GM19238 (cell line): ENCODE results near the gene KCNJ4.
"Not testable (repeated sequence)": the region's sequence is repeated elsewhere in the genome, so short reads cannot be mapped to it uniquely, and the experiment has no call there.

Source experiments
- DNase-seq: peaks from one replicate; pipeline ENCODE4 v3.0.0; 2011; ENCODE audit warnings: low spot score; ENCODE audit not compliant: insufficient read length

Gene KCNJ4

GRCh38 chr22:38471237-38471636 lies 16.2 kb upstream of the KCNJ4 start:
- DNase-seq = no peak

DNA sequence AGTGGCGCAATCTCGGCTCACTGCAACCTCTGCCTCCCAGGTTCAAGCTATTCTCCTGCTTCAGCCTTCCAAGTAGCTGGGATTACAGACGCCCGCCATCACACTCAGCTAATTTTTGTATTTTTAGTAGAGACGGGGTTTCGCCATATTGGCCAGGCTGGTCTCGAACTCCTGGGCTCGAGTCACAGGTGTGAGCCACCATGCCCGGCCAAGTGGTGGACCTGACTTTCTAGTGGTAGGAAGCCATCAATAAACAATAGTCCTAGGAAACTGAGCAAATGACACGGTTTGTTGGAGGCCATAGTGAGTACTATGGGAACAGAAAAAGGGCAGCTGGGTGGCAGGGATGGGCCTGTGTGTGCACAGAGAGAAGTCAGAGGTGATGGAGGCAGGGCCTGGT lies 15.2 kb upstream of the KCNJ4 start:
- DNase-seq = not testable (repeated sequence)

DNA sequence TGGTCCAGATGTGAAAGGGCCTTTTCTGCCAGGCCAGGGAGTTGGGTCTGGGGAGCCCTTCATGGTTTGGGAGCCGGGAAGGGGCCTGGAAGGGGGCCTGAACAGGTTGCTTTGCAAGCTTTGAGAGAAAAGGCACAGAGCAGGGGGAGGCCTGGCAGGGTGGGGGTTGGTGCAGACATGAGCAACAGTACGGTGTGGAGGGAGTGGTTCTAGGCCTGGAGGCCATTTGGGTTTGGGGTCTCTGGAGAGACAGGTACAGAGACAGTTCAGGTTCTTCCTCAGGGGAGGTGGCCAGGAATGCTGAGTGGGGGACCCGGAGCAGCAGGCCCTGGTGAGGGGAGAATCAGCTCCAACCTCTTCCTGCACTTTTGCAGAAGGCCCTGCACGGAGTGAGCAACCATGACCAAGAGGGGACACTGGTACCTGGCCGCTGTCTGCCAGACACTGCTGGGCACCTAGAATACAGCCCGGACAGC lies 14.3 kb upstream of the KCNJ4 start:
- DNase-seq = no peak

GRCh38 chr22:38468443-38469305 lies 13.7 kb upstream of the KCNJ4 start:
- no peak for DNase-seq

DNA sequence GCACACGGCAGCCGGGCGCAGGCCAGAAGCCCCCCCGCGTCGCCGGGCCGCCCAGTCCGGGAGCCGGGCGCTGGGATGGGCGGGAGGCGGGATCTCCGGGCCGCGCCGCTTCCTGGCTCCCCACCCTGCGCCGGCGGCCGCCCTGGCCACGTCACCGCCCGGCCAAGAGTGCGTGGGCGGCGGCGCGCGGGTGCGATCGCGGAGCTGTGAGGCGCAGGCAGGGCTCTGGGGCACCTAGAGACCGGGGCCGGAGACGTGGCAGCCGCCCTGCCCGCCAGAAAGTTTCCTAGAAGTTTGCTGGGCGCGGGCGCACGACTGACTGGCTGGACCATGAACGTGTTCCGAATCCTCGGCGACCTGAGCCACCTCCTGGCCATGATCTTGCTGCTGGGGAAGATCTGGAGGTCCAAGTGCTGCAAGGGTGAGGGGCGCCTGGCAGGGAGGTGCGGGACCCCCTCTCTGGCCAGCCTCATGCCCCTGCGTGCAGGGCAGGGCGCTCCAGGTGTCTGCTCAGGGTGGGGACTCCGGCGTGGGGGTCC lies 13.0 kb upstream of the KCNJ4 start, which contains the start of gene KDELR3:
TSS of gene KDELR3 (plus strand) at position 193 of the 539 bp plus-strand sequence. CDS start at position 331, 138 bp downstream.
- DNase-seq = no peak

GRCh38 chr22:38467438-38467903 lies 12.5 kb upstream of the KCNJ4 start:
- no peak for DNase-seq

DNA sequence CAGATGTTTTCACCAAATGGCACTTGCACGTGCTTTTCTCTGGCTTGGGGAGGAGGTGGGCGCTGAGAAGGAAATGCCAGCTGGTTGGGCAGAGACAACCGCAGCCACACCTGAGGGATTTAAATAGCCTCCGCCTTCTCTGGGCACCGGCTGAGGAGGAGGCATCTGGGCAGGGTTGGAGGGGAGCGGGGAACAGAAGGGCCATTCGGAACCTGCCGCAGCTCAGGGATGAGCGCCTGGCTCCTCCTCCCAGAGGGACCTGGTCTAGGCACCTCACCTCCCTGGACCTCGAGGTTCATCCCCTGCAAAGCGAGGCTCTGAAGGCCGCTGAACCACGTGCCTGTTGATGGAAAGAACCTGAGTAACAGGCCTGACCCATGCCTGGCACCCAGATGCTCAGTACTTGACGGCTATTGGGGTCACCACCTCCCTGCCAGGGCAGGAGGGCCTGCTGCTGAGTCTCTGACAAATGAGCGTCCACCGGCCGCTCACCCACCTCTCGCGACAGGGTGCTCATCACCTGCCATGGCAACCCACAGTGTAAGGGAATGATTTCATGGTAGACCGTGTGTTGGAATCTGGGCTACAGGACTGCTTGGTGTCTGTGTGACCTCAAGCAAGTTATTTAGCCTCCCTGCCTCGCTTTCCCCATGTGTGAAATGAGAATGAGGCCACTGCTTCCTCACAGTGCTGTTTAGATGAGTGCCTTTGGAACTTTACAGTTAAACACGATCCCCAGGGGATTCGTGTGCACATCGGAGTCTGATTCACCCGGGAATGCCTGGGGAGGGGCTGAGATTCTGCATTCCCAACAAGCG lies 10.9 kb upstream of the KCNJ4 start:
- DNase-seq = no peak

GRCh38 chr22:38464992-38465672 lies 10.1 kb upstream of the KCNJ4 start:
- no peak for DNase-seq

- no peak for DNase-seq
Measured at GRCh38 chr22:38462960-38463784, 8.2 kb upstream of the KCNJ4 start.

DNA sequence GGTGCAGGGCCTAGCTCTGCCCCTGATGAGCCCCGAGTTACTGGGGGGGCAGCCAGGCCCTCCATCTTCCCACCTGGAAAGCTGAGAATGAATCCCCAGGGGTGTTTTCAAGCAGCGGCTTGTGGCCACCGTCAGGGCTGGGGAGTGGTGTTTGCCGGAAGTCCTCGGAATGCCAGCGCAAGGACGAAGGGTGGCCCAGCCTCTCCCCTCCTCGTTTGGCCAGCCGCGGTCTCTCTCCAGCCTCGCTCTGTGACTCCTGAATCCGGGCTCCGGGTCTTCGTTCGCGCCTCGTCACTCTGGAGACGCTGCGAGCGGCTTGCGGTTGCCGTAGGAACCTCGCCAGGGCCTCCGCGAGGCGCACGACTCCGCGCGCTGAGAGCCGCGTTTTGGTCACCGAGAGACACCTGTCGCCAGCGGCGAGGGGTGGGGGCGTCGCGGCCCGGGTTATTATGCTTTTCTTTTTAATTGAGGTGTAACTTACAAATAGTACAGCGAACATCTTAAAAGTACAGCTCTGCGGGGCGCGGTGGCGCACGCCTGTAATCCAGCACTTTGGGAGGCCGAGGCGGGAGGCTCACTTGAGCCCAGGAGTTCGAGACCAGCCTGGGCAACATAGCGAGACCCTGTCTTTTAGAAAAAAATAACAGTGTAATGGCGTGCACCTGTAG lies 6.5 kb upstream of the KCNJ4 start:
- peak; percentile 51 for DNase-seq

GRCh38 chr22:38461057-38461413 lies 6.0 kb upstream of the KCNJ4 start:
- DNase-seq = no peak

- no peak for DNase-seq
Measured at GRCh38 chr22:38460426-38460840, 5.4 kb upstream of the KCNJ4 start.

DNA sequence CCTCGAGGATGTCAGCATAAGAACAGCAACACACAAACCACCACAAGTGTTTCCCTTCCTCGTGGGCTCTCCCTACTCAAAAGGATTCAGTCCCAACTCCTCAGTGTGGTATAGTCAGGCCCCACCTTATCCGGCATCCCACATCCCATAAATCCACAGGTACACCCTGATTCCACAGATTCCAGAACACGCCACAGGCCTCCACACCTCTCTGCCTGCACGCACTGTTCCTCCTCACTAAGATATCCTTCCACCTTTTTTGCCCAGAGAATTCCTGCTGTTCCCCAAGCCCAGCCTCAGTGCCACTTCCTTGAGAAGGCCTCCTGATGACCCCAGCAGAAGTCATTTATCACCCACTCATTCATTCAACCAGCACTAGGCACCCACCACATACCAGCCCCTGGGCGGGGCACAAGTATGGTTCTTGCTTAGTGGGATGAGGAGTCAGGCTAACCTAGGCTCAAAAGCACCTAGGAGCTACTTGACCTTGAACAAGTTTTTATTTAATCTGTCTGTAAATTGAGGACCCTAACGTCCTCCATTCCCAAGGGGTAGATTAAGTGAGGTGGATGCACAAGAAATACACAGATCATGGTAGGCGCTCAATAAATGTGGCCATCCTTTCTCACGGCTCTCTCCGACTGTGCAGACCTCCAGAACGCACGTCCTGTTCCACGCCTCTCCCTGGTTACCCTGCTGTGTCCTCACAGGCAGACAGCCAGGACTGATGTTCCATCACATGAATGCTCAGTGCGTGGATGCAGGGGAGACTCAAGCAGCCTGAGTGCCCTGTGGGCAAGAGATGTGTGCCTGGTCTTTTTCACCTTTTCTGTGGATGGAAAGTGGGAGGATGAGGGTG lies 2.1 kb upstream of the KCNJ4 start:
- no peak for DNase-seq

DNA sequence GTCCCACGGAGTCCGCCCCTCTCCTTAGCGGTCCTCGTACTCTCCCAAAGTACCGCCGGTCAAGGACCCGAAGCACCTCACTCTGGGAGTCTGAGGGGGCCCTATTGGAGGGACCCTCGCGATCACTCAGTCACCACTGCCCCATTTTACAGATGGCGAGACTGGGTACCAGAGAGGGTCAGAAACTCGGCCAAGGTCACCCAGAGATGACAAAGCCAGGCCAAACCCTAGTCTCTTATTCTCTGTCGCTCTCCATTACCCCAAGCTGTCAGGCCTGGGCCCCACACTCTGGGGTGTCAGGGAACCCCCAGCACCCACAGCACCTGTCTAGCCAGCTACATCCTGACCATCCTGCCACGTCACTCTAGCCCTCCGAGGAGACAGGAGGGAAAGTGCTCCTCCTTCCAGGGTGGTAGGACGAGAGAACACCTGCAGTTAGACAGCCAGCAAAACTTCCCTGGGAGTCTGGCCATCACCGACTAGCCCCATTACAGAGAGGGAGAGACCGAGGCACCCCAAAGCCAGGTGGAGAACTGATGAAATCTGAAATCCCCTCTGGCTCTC lies 1.4 kb upstream of the KCNJ4 start:
- no peak for DNase-seq

GRCh38 chr22:38455530-38456271 lies 702 bp upstream of the KCNJ4 start:
- no peak for DNase-seq

DNA sequence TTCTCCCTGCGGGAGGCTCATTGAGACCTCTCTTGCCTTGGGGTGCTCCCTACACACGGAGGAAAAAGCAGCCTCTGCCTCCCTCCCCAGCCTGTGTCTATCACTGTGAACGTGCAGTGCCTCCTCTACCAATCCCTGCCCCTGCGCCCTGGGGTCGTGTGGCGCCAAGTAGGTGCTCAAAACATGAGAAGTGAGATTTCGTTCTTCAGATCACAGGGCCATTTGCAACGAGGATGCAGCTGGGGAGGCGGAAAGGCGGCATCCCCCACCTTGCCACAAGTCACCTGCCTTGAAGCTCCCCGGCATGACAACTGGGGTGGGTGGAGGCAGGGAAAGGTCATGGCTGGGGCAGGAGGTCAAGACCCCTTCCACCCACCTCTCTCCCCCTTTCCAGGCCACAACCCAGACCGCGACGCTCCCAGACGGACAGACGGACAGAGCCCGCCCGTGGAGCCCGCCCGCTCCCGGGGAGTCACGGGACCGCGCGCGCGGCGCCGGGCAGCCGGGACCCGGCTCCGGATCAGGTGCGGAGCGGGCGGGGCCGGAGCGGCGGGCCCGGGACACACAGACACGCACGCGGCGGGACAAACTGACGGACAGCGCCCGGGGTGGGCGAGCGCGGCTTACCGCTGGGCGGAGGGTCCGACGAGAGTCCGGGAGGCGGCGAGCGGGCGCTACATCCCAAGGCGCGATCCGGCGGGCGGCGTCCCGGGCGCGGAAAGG lies 485 bp downstream of the KCNJ4 start:
- DNase-seq = peak; percentile 49

- no peak for DNase-seq
Measured at GRCh38 chr22:38453996-38454352, 1.0 kb downstream of the KCNJ4 start.
